Adrenal gland (tissue), 12 donors: ENCODE data around the gene TCF4. TPM values are rescaled to one million over a fixed set of nuclear protein-coding genes. Genes with fewer than 3 reads are reported as not detected.

Experiments
- DNase-seq, 7 donors: peaks; one replicate each; pipeline ENCODE4 v3.0.0-alpha.2; 2019 to 2020
- H3K27ac ChIP-seq, 5 donors: fragments of 200-600 bp; sonication (generic) in 4 of 5; 1 replicate in 3 of 5; 2 replicates in 2 of 5; pipeline versions ENCODE4 v1.5.1 to v1.8.0; 2016 to 2020; ENCODE audit warnings: mild to moderate bottlenecking in 1 of 5
- H3K27me3 ChIP-seq: fragments of 200-600 bp; 2 replicates; pipeline ENCODE4 v1.8.0; 2021
- H3K36me3 ChIP-seq, 2 donors: fragments of 200-600 bp; replicated peaks in 1 of 2; 1 replicate in 1 of 2; 2 replicates in 1 of 2; pipeline versions ENCODE4 v1.5.1 to v1.8.0; 2018 to 2022
- H3K4me1 ChIP-seq, 2 donors: fragments of 200-600 bp; replicated peaks in 1 of 2; 1 replicate in 1 of 2; 2 replicates in 1 of 2; pipeline versions ENCODE4 v1.5.1 to v1.8.0; 2018 to 2021
- H3K4me3 ChIP-seq, 4 donors: fragments of 200-600 bp; sonication (generic) in 3 of 4; one replicate each; pipeline ENCODE4 v1.5.1; 2016 to 2018
- H3K9me3 ChIP-seq, 3 donors: fragments of 200-600 bp; sonication (generic) in 1 of 3; replicated peaks in 1 of 3; 1 replicate in 2 of 3; 2 replicates in 1 of 3; pipeline versions ENCODE4 v1.5.1 to v1.8.0; 2016 to 2021
- POLR2A ChIP-seq, 2 donors: fragments of 450-650 bp; IDR thresholded peaks; one replicate each; pipeline ENCODE4 v1.6.1; 2017; ENCODE audit warnings: antibody characterized with exemption in 2 of 2, mild to moderate bottlenecking in 2 of 2, moderate library complexity in 1 of 2
- WGBS, 4 donors: extraction: QIAGEN DNeasy Blood & Tissue Kit in 2 of 4; methylation state at CpG; one replicate each; pipeline versions ENCODE4 v1.1.5 to v1.1.7; 2013 to 2017; 5-methylcytosine and 5-hydroxymethylcytosine counted together
- intact Hi-C, 2 donors: fragments of 100-400 bp; cut with DNase I; formaldehyde crosslinking; loops; one replicate each; pipeline versions ENCODE4 v1.14.1 to v1.15.0; 2022 to 2023
- polyA plus RNA-seq, 3 donors: library from polyadenylated mRNA; stranded (reverse); fragments of 200-250 nt in 2 of 3; fragments of 350-450 nt in 1 of 3; fragmentation: Illumina TruSeq in 1 of 3; extraction: RNeasy Lipid Tissue Mini Kit (QIAGEN cat#74804) in 1 of 3; gene quantifications; one replicate each; pipeline ENCODE4 v1.2.3, GENCODE V29; 2013 to 2014
- total RNA-seq, 9 donors: library from RNA; depleted of rRNA in 4 of 9; stranded (reverse); fragments of >200 nt in 4 of 9; fragments of 120-200 nt in 1 of 9; fragmentation: NEBNext Ultra II Directional in 1 of 9; extraction: Animal tissue kit (Norgen Biotek cat#: 25700) in 1 of 9; gene quantifications; one replicate each; pipeline versions ENCODE4 v1.1.0 to v1.2.4, GENCODE V29; 2013 to 2023
- TF ChIP-seq, protein P1 (sequence below), 6 experiments: fragments of 450-650 bp in 4 of 6; fragments of 200-600 bp in 2 of 6; sonication (generic) in 1 of 6; IDR thresholded peaks; 1 replicate in 5 of 6; 2 replicates in 1 of 6; pipeline versions ENCODE4 v1.5.1 to v1.8.0; 2016 to 2021; ENCODE audit warnings: antibody characterized with exemption in 6 of 6, mild to moderate bottlenecking in 2 of 6, moderate library complexity in 1 of 6
- donor health status: healthy with polysubstance abuse.
- donor health status: Bipolar disorder and iron deficiency.
- donor health status: DM: yes; HTN: yes; CAD: no.
- donor health status: DM: no; HTN: no; CAD: no.
- donor health status: DM: no; HTN: no; CAD: no.
- donor health status: DM: yes; HTN: yes; CAD: no.

Gene TCF4
- total and polyA plus RNA-seq, 12 donors = 21.9 to 196 (median 112) TPM

DNA sequence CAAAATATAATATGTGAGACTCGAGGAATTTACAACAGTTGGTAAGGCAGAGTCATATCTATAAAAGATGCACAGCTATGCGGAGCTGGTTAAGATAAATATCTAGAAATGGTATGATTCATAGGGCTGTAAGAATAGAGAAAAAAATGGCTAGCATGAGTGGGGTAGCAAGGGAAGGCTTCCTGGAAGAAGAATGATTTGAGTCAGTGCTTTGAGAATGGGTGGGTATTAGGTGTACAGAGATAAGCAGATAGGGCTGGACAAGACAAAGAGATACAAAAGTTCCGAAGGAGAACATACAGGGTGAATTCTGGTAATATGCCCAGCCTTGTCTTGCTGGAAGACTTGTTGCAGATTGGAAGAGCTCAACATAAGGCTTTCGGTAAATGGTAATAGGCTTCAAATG lies 337.2 kb downstream of the TCF4 start:
- H3K36me3 ChIP-seq = peaks cover 0 to 19% of the 10 kb centered on the region in 2 donors
- TF ChIP-seq POLR2A (IDR thresholded peaks at IDR 0.05) = no peak
- TF ChIP-seq, protein P1, sequence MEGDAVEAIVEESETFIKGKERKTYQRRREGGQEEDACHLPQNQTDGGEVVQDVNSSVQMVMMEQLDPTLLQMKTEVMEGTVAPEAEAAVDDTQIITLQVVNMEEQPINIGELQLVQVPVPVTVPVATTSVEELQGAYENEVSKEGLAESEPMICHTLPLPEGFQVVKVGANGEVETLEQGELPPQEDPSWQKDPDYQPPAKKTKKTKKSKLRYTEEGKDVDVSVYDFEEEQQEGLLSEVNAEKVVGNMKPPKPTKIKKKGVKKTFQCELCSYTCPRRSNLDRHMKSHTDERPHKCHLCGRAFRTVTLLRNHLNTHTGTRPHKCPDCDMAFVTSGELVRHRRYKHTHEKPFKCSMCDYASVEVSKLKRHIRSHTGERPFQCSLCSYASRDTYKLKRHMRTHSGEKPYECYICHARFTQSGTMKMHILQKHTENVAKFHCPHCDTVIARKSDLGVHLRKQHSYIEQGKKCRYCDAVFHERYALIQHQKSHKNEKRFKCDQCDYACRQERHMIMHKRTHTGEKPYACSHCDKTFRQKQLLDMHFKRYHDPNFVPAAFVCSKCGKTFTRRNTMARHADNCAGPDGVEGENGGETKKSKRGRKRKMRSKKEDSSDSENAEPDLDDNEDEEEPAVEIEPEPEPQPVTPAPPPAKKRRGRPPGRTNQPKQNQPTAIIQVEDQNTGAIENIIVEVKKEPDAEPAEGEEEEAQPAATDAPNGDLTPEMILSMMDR (IDR thresholded peaks at IDR 0.05) = no peak
- no peaks in the 10 kb centered on the region for H3K27me3 ChIP-seq
- no peak for DNase-seq
- H3K4me1 ChIP-seq = peaks cover 16 to 29% of the 10 kb centered on the region in 2 donors
- no peaks in the 10 kb centered on the region for H3K9me3 ChIP-seq
- intact Hi-C loops = no loop called here
- H3K27ac ChIP-seq = peak overlapping the region in 2 of 5 donors; percentile 46 to 68
- 55 to 78% (median 71%) methylated on average over 4 of the region's 4 CpGs for WGBS, 4 donors
- no peak overlapping the region for H3K4me3 ChIP-seq

DNA sequence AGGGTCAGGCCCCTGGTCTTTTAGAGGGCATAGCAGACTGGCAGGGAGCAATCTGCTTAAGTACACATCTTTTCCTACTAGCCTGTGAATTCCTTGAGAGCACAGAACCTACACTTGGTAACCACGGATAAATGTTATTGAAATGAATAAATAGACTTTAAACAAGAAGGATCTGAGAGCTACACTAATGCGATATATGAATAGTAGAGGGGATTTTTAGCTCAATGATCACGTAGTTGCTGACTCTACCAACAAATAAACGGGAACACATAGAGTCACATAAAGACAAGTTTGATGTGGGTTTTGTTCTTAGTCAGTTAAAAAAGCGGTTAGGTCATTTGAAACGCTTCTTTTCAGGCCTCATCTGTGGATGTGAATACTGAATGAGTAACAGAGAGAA lies 338.4 kb downstream of the TCF4 start:
- Histone ChIP-seq H3K36me3 (peaks cover 0 to 7% of the 10 kb centered on the region in 2 donors), H3K27me3 (no peaks in the 10 kb centered on the region), H3K9me3 (no peaks in the 10 kb centered on the region), H3K4me3 (no peak overlapping the region), H3K27ac (no peak overlapping the region), H3K4me1 (peaks cover 26 to 41% of the 10 kb centered on the region in 2 donors)
- DNase-seq = no peak
- WGBS, 4 donors = 92 to 95% (median 94%) methylated on average over 6 of the region's 6 CpGs
- TF ChIP-seq POLR2A (IDR thresholded peaks at IDR 0.05) = no peak
- TF ChIP-seq, protein P1 (IDR thresholded peaks at IDR 0.05) = no peak
- intact Hi-C loops = no loop called here

DNA sequence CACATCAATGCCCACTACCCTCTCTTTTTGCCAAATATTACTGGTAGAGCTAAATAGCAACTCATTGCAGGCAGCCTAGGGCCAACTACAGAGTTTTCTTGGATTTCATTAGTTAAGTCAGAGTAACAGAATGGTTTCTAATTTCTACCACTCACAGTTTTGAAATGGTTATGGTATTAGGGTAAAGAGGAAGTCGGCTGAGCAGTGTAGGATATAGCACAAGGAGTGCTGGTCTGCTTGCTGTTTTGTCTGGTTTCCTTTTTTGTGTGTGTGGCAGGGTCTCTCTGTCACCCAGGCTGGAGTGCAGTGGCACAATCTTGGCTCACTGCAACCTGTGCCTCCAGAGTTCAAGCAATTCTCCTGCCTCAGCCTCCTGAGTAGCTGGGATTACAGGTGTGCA lies 339.5 kb downstream of the TCF4 start:
- Histone ChIP-seq H3K4me3 (no peak overlapping the region), H3K27me3 (no peaks in the 10 kb centered on the region), H3K9me3 (no peaks in the 10 kb centered on the region), H3K27ac (peak overlapping the region in 1 of 5 donors; percentile 2), H3K36me3 (no peaks in the 10 kb centered on the region), H3K4me1 (peaks cover 33 to 49% of the 10 kb centered on the region in 2 donors)
- intact Hi-C loops = no loop called here
- DNase-seq = no peak
- TF ChIP-seq POLR2A (IDR thresholded peaks at IDR 0.05) = no peak
- TF ChIP-seq, protein P1 (IDR thresholded peaks at IDR 0.05) = no peak
- 69 to 87% (median 85%) methylated on average over 1 of the region's 1 CpG for WGBS, 4 donors

DNA sequence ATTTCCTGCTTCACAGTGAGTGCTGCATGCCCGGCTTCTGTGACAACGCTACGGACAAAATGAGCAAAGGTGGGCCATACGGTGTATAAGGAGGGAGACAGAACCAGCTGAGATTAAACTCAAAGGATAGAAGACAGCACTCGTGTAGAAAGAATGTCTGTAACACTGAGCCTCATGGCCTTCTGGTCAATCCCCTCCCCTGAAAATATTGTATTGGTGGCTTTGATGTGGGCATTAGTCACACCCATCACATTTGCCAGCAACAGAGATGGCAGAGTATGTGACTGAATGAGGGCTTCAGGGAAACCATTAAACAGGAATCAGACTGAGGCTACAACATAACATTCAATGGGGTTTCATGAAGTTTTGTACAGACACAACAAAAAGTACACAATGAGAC lies 341.0 kb downstream of the TCF4 start:
- no peaks in the 10 kb centered on the region for H3K27me3 ChIP-seq
- H3K9me3 ChIP-seq = no peaks in the 10 kb centered on the region
- TF ChIP-seq, protein P1 (IDR thresholded peaks at IDR 0.05) = no peak
- TF ChIP-seq POLR2A (IDR thresholded peaks at IDR 0.05) = no peak
- no peak for DNase-seq
- H3K4me3 ChIP-seq = no peak overlapping the region
- H3K27ac ChIP-seq = peak overlapping the region in 2 of 5 donors; percentile 13 to 46
- intact Hi-C loops = no loop called here
- WGBS, 4 donors = 75 to 88% (median 84%) methylated on average over 5 of the region's 5 CpGs
- no peaks in the 10 kb centered on the region for H3K36me3 ChIP-seq
- peaks cover 26 to 40% of the 10 kb centered on the region in 2 donors for H3K4me1 ChIP-seq
